ENCODE measurements around the gene PKN2.
A peak's percentile ranks its signal among the peaks of the same experiment; 100 is the strongest.

The PKN2 gene

DNA sequence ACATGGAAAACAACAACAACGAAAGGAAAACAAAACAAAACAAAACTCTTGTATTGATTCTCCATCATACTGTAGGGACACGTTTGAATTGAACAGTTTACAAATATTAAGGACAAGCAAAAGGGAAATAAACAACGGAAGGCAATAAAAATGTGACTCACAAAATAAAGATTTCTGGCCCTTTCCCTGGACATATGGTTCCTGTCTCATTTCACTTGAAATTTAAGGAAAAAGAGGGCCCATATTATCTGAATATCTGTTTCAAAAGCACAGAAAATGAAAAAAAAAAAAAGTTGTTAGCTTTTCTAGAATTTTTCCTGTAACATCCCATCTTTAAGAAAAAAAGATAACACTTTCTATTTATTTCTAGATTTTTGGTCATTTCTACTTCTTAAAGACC is 3.6 kb upstream of the PKN2 start (continued):
- TF ChIP-seq, protein P1, sequence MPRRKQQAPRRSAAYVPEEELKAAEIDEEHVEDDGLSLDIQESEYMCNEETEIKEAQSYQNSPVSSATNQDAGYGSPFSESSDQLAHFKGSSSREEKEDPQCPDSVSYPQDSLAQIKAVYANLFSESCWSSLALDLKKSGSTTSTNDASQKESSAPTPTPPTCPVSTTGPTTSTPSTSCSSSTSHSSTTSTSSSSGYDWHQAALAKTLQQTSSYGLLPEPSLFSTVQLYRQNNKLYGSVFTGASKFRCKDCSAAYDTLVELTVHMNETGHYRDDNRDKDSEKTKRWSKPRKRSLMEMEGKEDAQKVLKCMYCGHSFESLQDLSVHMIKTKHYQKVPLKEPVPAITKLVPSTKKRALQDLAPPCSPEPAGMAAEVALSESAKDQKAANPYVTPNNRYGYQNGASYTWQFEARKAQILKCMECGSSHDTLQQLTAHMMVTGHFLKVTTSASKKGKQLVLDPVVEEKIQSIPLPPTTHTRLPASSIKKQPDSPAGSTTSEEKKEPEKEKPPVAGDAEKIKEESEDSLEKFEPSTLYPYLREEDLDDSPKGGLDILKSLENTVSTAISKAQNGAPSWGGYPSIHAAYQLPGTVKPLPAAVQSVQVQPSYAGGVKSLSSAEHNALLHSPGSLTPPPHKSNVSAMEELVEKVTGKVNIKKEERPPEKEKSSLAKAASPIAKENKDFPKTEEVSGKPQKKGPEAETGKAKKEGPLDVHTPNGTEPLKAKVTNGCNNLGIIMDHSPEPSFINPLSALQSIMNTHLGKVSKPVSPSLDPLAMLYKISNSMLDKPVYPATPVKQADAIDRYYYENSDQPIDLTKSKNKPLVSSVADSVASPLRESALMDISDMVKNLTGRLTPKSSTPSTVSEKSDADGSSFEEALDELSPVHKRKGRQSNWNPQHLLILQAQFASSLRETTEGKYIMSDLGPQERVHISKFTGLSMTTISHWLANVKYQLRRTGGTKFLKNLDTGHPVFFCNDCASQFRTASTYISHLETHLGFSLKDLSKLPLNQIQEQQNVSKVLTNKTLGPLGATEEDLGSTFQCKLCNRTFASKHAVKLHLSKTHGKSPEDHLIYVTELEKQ (tag by site-specific recombination; IDR thresholded peaks at IDR 0.05; ENCODE audit: borderline replicate concordance): no peak
- no peak for TF ChIP-seq ZBTB1 (tag by site-specific recombination; IDR thresholded peaks at IDR 0.05)
- TF ChIP-seq GLIS1 (tag by site-specific recombination; IDR thresholded peaks at IDR 0.05): no peak
- TF ChIP-seq, protein P2, sequence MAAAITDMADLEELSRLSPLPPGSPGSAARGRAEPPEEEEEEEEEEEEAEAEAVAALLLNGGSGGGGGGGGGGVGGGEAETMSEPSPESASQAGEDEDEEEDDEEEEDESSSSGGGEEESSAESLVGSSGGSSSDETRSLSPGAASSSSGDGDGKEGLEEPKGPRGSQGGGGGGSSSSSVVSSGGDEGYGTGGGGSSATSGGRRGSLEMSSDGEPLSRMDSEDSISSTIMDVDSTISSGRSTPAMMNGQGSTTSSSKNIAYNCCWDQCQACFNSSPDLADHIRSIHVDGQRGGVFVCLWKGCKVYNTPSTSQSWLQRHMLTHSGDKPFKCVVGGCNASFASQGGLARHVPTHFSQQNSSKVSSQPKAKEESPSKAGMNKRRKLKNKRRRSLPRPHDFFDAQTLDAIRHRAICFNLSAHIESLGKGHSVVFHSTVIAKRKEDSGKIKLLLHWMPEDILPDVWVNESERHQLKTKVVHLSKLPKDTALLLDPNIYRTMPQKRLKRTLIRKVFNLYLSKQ (tag by site-specific recombination; IDR thresholded peaks at IDR 0.05; ENCODE audit: borderline replicate concordance): no peak
- TF ChIP-seq ZNF768 (tag by site-specific recombination; IDR thresholded peaks at IDR 0.05): no peak
- no peak for TF ChIP-seq ZNF121 (tag by site-specific recombination; IDR thresholded peaks at IDR 0.05)
- no peak for TF ChIP-seq ZNF621 (tag by site-specific recombination; IDR thresholded peaks at IDR 0.05)

DNA sequence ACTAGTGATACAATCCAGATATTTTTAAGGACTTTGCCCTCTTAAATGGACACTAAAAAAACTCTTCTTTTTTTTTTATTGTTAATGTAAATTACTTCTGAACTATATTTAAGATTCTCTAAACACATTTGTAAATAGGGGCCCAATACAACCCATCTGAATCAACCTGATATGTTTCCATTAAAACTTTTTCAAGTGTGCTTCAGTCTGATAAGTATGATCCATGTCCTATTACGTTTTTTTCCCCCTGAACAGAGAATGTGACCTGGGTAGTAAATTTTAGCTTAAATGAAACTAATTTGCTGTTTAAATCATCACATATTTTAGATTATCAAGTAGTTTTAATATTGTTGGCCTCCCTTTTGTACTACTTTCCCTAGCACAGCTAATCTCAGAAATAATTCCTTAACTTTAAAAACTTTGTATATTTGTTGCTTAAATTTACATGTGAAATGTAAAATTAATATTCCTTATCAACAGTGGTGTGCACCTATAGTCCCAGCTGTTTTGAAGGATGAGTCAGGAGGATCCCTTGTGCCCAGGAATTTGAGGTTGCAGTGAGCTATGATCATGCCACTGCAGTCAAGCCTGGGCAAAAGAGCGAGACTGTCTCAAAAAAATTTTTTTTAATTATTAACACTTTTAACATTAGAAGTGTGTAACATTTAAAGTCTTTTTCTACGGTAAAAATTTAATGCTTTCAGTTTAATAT is 3.0 kb upstream of the PKN2 start:
- Histone ChIP-seq H3K36me3 (ENCODE audit: control insufficient read depth in 2 of 2, insufficient read depth in 1 of 2, low read length in 2 of 2) (no peaks in the 10 kb centered on the region), H3K9me3 (ENCODE audit: control insufficient read depth, insufficient read depth, low read depth, low read length) (no peaks in the 10 kb centered on the region), H3K4me1 (ENCODE audit: control insufficient read depth, insufficient read depth, low read length) (peaks cover 1% of the 10 kb centered on the region; the same call in 1 of the 2 replicates), H3K4me3 (ENCODE audit: low read depth, low read length) (no peak overlapping the region), H3K27ac (ENCODE audit: extremely low read depth, low read depth, low read length) (no peak overlapping the region)
- CTCF ChIA-PET: interaction anchor here (0.6 to 1.0 kb wide), 2 partner anchors 26 to 67 kb away, joined by 3 to 4 read pairs; no protein-coding TSS in a partner anchor
- POLR2A ChIA-PET: no interaction called here
- TF ChIP-seq ZNF571 (tag by site-specific recombination; IDR thresholded peaks at IDR 0.05): no peak
- no peak for TF ChIP-seq SALL2 (tag by site-specific recombination; IDR thresholded peaks at IDR 0.05; ENCODE audit: borderline replicate concordance)

DNA sequence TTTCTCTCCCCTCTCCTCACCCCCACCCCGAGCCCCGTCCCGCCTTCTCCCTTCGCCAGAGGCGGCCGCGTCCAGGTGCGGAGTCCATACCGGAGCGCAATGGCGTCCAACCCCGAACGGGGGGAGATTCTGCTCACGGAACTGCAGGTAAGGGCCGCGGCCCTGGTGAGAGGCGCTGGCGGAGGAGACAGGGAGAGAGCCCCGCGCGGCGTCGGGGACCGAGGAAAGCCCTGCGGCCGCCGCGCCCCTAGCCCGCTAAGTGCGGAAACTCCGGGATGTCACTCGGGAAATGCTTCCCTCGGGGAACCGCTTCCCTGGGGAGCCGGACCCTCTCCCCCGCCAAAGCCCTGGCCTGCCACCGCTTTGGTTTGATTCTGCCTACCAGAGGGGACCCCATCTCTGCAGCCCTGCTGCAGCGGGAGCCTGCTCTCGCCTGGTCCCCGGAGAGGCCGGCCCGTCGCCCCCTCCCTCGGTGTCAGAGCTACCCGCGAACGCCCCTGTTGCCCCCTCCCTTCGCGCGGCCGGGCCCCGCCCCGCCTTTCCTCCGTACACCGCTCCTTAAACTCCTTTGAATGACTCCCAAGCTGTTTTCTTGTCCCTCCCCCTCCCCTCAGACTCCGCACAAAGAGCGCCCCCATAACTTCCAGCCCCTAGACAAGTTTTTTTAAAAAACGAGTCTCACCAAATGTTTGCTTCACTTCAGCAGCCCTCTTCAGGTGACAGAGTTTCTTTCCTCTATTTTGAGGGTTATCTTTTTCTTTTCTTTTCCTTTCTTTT is 597 bp downstream of the PKN2 start:
- POLR2A ChIA-PET: interaction anchor here (0.6 to 3.1 kb wide), 16 partner anchors 10 to 1356 kb away, joined by 3 to 34 read pairs (median 4); partner anchors contain the start of gene GTF2B
- H3K36me3 ChIP-seq (ENCODE audit: control insufficient read depth in 2 of 2, insufficient read depth in 1 of 2, low read length in 2 of 2): peaks cover 0 to 6% of the 10 kb centered on the region in 2 experiments; a peak in 1 of 3 replicates
- H3K4me1 ChIP-seq (ENCODE audit: control insufficient read depth, insufficient read depth, low read length): peaks cover 2% of the 10 kb centered on the region; the same call in 1 of the 2 replicates
- H3K27ac ChIP-seq (ENCODE audit: extremely low read depth, low read depth, low read length): peak overlapping the region; percentile 97
- no peaks in the 10 kb centered on the region for H3K9me3 ChIP-seq (ENCODE audit: control insufficient read depth, insufficient read depth, low read depth, low read length)
- CTCF ChIA-PET: interaction anchor here (0.7 to 2.3 kb wide), 5 partner anchors 12 to 67 kb away, joined by 3 to 16 read pairs (median 3); no protein-coding TSS in a partner anchor
- H3K4me3 ChIP-seq (ENCODE audit: low read depth, low read length): peak overlapping the region; percentile 90
- TF ChIP-seq ZFP37 (tag by site-specific recombination; IDR thresholded peaks at IDR 0.05) (0 out of 2 replicates have a peak, but pooled peaks have one; percentile 44), ZBTB7A (tag by site-specific recombination; IDR thresholded peaks at IDR 0.05; ENCODE audit: low read depth) (0 out of 2 replicates have a peak, but pooled peaks have one; percentile 39), ZSCAN16 (tag by site-specific recombination; IDR thresholded peaks at IDR 0.05) (0 out of 2 replicates have a peak, but pooled peaks have one; percentile 39), OSR2 (tag by site-specific recombination; IDR thresholded peaks at IDR 0.05) (peak; percentile 17; the same call in 1 of the 2 replicates), ZNF561 (tag by site-specific recombination; IDR thresholded peaks at IDR 0.05; ENCODE audit: borderline replicate concordance) (peak; percentile 51; the same call in 1 of the 2 replicates), ZNF423 (tag by site-specific recombination; IDR thresholded peaks at IDR 0.05) (peak; percentile 74), SP2 (tag by site-specific recombination; IDR thresholded peaks at IDR 0.05) (peak; percentile 81), KLF7 (tag by site-specific recombination; IDR thresholded peaks at IDR 0.05; ENCODE audit: borderline replicate concordance) (peak; percentile 62; the same call in 1 of the 2 replicates)
- TF ChIP-seq, protein P3, sequence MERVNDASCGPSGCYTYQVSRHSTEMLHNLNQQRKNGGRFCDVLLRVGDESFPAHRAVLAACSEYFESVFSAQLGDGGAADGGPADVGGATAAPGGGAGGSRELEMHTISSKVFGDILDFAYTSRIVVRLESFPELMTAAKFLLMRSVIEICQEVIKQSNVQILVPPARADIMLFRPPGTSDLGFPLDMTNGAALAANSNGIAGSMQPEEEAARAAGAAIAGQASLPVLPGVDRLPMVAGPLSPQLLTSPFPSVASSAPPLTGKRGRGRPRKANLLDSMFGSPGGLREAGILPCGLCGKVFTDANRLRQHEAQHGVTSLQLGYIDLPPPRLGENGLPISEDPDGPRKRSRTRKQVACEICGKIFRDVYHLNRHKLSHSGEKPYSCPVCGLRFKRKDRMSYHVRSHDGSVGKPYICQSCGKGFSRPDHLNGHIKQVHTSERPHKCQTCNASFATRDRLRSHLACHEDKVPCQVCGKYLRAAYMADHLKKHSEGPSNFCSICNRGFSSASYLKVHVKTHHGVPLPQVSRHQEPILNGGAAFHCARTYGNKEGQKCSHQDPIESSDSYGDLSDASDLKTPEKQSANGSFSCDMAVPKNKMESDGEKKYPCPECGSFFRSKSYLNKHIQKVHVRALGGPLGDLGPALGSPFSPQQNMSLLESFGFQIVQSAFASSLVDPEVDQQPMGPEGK (tag by site-specific recombination; IDR thresholded peaks at IDR 0.05): peak; percentile 80
- TF ChIP-seq, protein P4, sequence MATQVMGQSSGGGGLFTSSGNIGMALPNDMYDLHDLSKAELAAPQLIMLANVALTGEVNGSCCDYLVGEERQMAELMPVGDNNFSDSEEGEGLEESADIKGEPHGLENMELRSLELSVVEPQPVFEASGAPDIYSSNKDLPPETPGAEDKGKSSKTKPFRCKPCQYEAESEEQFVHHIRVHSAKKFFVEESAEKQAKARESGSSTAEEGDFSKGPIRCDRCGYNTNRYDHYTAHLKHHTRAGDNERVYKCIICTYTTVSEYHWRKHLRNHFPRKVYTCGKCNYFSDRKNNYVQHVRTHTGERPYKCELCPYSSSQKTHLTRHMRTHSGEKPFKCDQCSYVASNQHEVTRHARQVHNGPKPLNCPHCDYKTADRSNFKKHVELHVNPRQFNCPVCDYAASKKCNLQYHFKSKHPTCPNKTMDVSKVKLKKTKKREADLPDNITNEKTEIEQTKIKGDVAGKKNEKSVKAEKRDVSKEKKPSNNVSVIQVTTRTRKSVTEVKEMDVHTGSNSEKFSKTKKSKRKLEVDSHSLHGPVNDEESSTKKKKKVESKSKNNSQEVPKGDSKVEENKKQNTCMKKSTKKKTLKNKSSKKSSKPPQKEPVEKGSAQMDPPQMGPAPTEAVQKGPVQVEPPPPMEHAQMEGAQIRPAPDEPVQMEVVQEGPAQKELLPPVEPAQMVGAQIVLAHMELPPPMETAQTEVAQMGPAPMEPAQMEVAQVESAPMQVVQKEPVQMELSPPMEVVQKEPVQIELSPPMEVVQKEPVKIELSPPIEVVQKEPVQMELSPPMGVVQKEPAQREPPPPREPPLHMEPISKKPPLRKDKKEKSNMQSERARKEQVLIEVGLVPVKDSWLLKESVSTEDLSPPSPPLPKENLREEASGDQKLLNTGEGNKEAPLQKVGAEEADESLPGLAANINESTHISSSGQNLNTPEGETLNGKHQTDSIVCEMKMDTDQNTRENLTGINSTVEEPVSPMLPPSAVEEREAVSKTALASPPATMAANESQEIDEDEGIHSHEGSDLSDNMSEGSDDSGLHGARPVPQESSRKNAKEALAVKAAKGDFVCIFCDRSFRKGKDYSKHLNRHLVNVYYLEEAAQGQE (tag by site-specific recombination; IDR thresholded peaks at IDR 0.05): peak; percentile 19; the same call in 1 of the 2 replicates

All from HEK293 (cell line).